ENCODE measurements around the gene SLC25A39. TPM values are rescaled to one million over a fixed set of nuclear protein-coding genes. Genes with fewer than 3 reads are reported as not detected.
A peak's percentile ranks its signal among the peaks of the same experiment; 100 is the strongest.
"Not testable (repeated sequence)": the region's sequence is repeated elsewhere in the genome, so short reads cannot be mapped to it uniquely, and the experiment has no call there.

SLC25A39 gene
- 100 to 1,000 TPM in 1 of 12 donors, 10 to 100 TPM in 10, not detected in 1; 37.8 to 110 (median 57.4) TPM for polyA plus RNA-seq (ENCODE audit: insufficient read length in 12 of 12)
- long read RNA-seq, donor 1, transcript SLC25A39-202 (12 exons, 1,565 nt), result minor isoform, 9 of 28 reads
- long read RNA-seq, donor 1, transcript SLC25A39-201 (12 exons, 1,607 nt), result major isoform, 17 of 28 reads
- long read RNA-seq, donor 1, partial matches to known transcripts, result 0 of 28 reads
- long read RNA-seq, donor 1, other reads (novel, unspliced or antisense), result 0 of 28 reads
- long read RNA-seq, donor 2, transcript SLC25A39-201 (12 exons, 1,607 nt), result major isoform, 15 of 20 reads
- long read RNA-seq, donor 2, partial matches to known transcripts, result 0 of 20 reads
- long read RNA-seq, donor 2, other reads (novel, unspliced or antisense), result 0 of 20 reads
- long read RNA-seq, donor 3, partial matches to known transcripts, result 70 of 74 reads
- long read RNA-seq, donor 3, other reads (novel, unspliced or antisense), result 0 of 74 reads
- long read RNA-seq, donor 4, partial matches to known transcripts, result 0 of 5 reads
- long read RNA-seq, donor 4, other reads (novel, unspliced or antisense), result 0 of 5 reads
- long read RNA-seq, donor 5, transcript SLC25A39-201 (12 exons, 1,607 nt), result major isoform, 20 of 60 reads
- long read RNA-seq, donor 5, partial matches to known transcripts, result 35 of 60 reads
- long read RNA-seq, donor 5, other reads (novel, unspliced or antisense), result 0 of 60 reads
- long read RNA-seq, donor 6, transcript SLC25A39-201 (12 exons, 1,607 nt), result major isoform, 11 of 15 reads
- long read RNA-seq, donor 6, partial matches to known transcripts, result 0 of 15 reads
- long read RNA-seq, donor 6, other reads (novel, unspliced or antisense), result 0 of 15 reads
- long read RNA-seq, donor 7, partial matches to known transcripts, result 0 of 4 reads
- long read RNA-seq, donor 7, other reads (novel, unspliced or antisense), result 0 of 4 reads
- long read RNA-seq, donor 8, transcript SLC25A39-201 (12 exons, 1,607 nt), result major isoform, 12 of 22 reads
- long read RNA-seq, donor 8, transcript SLC25A39-202 (12 exons, 1,565 nt), result minor isoform, 7 of 22 reads
- long read RNA-seq, donor 8, partial matches to known transcripts, result 0 of 22 reads
- long read RNA-seq, donor 8, other reads (novel, unspliced or antisense), result 0 of 22 reads
- long read RNA-seq, donor 9, transcript SLC25A39-201 (12 exons, 1,607 nt), result major isoform, 11 of 14 reads
- long read RNA-seq, donor 9, partial matches to known transcripts, result 0 of 14 reads
- long read RNA-seq, donor 9, other reads (novel, unspliced or antisense), result 0 of 14 reads
- long read RNA-seq, donor 10, transcript SLC25A39-201 (12 exons, 1,607 nt), result major isoform, 8 of 13 reads
- long read RNA-seq, donor 10, partial matches to known transcripts, result 0 of 13 reads
- long read RNA-seq, donor 10, other reads (novel, unspliced or antisense), result 0 of 13 reads
- long read RNA-seq, donor 11, transcript SLC25A39-201 (12 exons, 1,607 nt), result major isoform, 29 of 37 reads
- long read RNA-seq, donor 11, transcript SLC25A39-202 (12 exons, 1,565 nt), result minor isoform, 7 of 37 reads
- long read RNA-seq, donor 11, partial matches to known transcripts, result 0 of 37 reads
- long read RNA-seq, donor 11, other reads (novel, unspliced or antisense), result 0 of 37 reads

GRCh38 chr17:44324571-44325275, at the start of gene SLC25A39:
Gene SLC25A39 (minus strand): TSS chr17:44324823. CDS start chr17:44323562, 1,261 bp downstream.
- DNase-seq, result peak; percentile 94

- no peak for DNase-seq
Observed at GRCh38 chr17:44372036-44372435, 47.4 kb upstream of the SLC25A39 start.

- not testable (repeated sequence) for DNase-seq
Observed at GRCh38 chr17:44369414-44370023, 44.9 kb upstream of the SLC25A39 start.

GRCh38 chr17:44368391-44369243, 44.0 kb upstream of the SLC25A39 start:
- not testable (repeated sequence) for DNase-seq

GRCh38 chr17:44367231-44367979, 42.8 kb upstream of the SLC25A39 start:
- no peak for DNase-seq

GRCh38 chr17:44365051-44365450, 40.4 kb upstream of the SLC25A39 start:
- not testable (repeated sequence) for DNase-seq

GRCh38 chr17:44363613-44364159, 39.1 kb upstream of the SLC25A39 start, which contains the start of gene FAM171A2:
Gene FAM171A2 (minus strand): TSS chr17:44363853. CDS start chr17:44363714, 139 bp downstream.
- DNase-seq, result no peak

GRCh38 chr17:44362949-44363612, 38.5 kb upstream of the SLC25A39 start:
- no peak for DNase-seq

- DNase-seq, result no peak
Observed at GRCh38 chr17:44362459-44362948, 37.9 kb upstream of the SLC25A39 start.

GRCh38 chr17:44361292-44362260, 37.0 kb upstream of the SLC25A39 start:
- DNase-seq, result no peak

- DNase-seq, result no peak
Observed at GRCh38 chr17:44360826-44361225, 36.2 kb upstream of the SLC25A39 start.

- DNase-seq, result no peak
Observed at GRCh38 chr17:44360144-44360533, 35.5 kb upstream of the SLC25A39 start.

GRCh38 chr17:44359458-44360143, 35.0 kb upstream of the SLC25A39 start:
- DNase-seq, result no peak

- DNase-seq, result no peak
Observed at GRCh38 chr17:44359006-44359405, 34.4 kb upstream of the SLC25A39 start.

- DNase-seq, result no peak
Observed at GRCh38 chr17:44358066-44358465, 33.4 kb upstream of the SLC25A39 start.

Data from muscle of arm (tissue), 14 donors.